Keratinocyte (primary cell): ENCODE results near the gene RNF121.

Experiments used
- CTCF ChIP-seq, 3 experiments: IDR thresholded peaks in 1 of 3; conservative IDR thresholded peaks in 1 of 3; optimal IDR thresholded peaks in 1 of 3; 2 replicates in 2 of 3; 3 replicates in 1 of 3; pipeline versions ENCODE3 to v1.5.1; 2011; ENCODE audit warnings: low read length in 3 of 3, mild to moderate bottlenecking in 3 of 3, moderate library complexity in 2 of 3, control low read depth in 1 of 3, inconsistent platforms in 1 of 3; ENCODE audit not compliant: insufficient read depth in 2 of 3; ENCODE audit errors: extremely low read depth in 1 of 3
- EZH2 ChIP-seq: IDR thresholded peaks from one replicate; pipeline ENCODE4 v1.6.1; 2012; ENCODE audit warnings: inconsistent platforms, mild to moderate bottlenecking, low read length, moderate library complexity

- TF ChIP-seq CTCF (optimal IDR thresholded peaks at IDR 0.05 in 1 of 3, IDR thresholded peaks at IDR 0.05 in 1 of 3, conservative IDR thresholded peaks at IDR 0.05 in 1 of 3; ENCODE audit: extremely low read depth in 1 of 3, insufficient read depth in 2 of 3, low read length in 3 of 3), result no peak
- no peak for TF ChIP-seq EZH2
These were observed 70.5 kb downstream of the RNF121 start for GRCh38 chr11:71999362-71999761.
